GM23338 (cell line): ENCODE measurements around the gene TBCE. TPM values are rescaled to one million over a fixed set of nuclear protein-coding genes. Genes with fewer than 3 reads are reported as not detected.

Experiments
- ATAC-seq: fragments of 200-7000 bp; cut with Tn5 transposase; 3 replicates; pipeline ENCODE4 v1.9.1; 2020
- DNase-seq: peaks from one replicate; pipeline ENCODE4 v3.0.0-alpha.2; 2015; ENCODE audit warnings: low spot score
- H2AFZ ChIP-seq: fragments of 200-600 bp; sonication (generic); 2 replicates; pipeline ENCODE4 v1.8.0; 2016; ENCODE audit warnings: antibody characterized with exemption, mild to moderate bottlenecking, moderate library complexity
- H3F3A ChIP-seq: fragments of 200-600 bp; sonication (generic); replicated peaks from 2 replicates; pipeline ENCODE4 v1.8.0; 2017; ENCODE audit warnings: antibody characterized with exemption, mixed run types, low read depth
- H3K27ac ChIP-seq: fragments of 200-600 bp; sonication (generic); 2 replicates; pipeline ENCODE4 v1.6.1; 2016; ENCODE audit warnings: low read depth
- H3K27me3 ChIP-seq: fragments of 200-600 bp; sonication (generic); 2 replicates; pipeline ENCODE4 v1.8.0; 2016; ENCODE audit warnings: mild to moderate bottlenecking, mixed run types, moderate library complexity; ENCODE audit not compliant: insufficient read depth
- H3K36me3 ChIP-seq: fragments of 200-600 bp; sonication (generic); 2 replicates; pipeline ENCODE4 v1.8.0; 2016; ENCODE audit warnings: mild to moderate bottlenecking; ENCODE audit not compliant: insufficient read depth
- H3K4me1 ChIP-seq: fragments of 200-600 bp; sonication (generic); 2 replicates; pipeline ENCODE4 v1.8.0; 2016; ENCODE audit warnings: mild to moderate bottlenecking, moderate library complexity; ENCODE audit not compliant: insufficient read depth
- H3K4me2 ChIP-seq: fragments of 200-600 bp; sonication (generic); 2 replicates; pipeline ENCODE4 v1.7.1; 2017; ENCODE audit warnings: mixed run types
- H3K4me3 ChIP-seq: fragments of 200-600 bp; sonication (generic); 2 replicates; pipeline ENCODE4 v1.6.1; 2016; ENCODE audit warnings: mixed run types
- H3K79me2 ChIP-seq: fragments of 200-600 bp; sonication (generic); replicated peaks from 2 replicates; pipeline ENCODE4 v1.8.0; 2017; ENCODE audit warnings: mild to moderate bottlenecking; ENCODE audit not compliant: insufficient read depth
- H3K9me2 ChIP-seq: fragments of 200-600 bp; sonication (generic); 2 replicates; pipeline ENCODE4 v1.8.0; 2017; ENCODE audit not compliant: insufficient read depth
- H4K20me1 ChIP-seq: fragments of 200-600 bp; sonication (generic); replicated peaks from 2 replicates; pipeline ENCODE4 v1.8.0; 2017; ENCODE audit warnings: mild to moderate bottlenecking; ENCODE audit not compliant: insufficient read depth
- H3K27ac Mint-ChIP-seq: 2 replicates; pipeline ENCODE4 v1.8.0; 2020; ENCODE audit warnings: inconsistent platforms, mild to moderate bottlenecking, moderate library complexity, mixed read lengths
- H3K27me3 Mint-ChIP-seq: 3 replicates; pipeline ENCODE4 v1.8.0; 2022; ENCODE audit warnings: low read depth, mild to moderate bottlenecking, moderate library complexity, mixed read lengths, inconsistent platforms; ENCODE audit not compliant: insufficient read depth, poor library complexity
- H3K36me3 Mint-ChIP-seq: 3 replicates; pipeline ENCODE4 v1.8.0; 2021; ENCODE audit warnings: low read depth, mild to moderate bottlenecking, inconsistent platforms, moderate library complexity, mixed read lengths
- H3K4me1 Mint-ChIP-seq: 3 replicates; pipeline ENCODE4 v1.8.0; 2020; ENCODE audit warnings: mild to moderate bottlenecking, inconsistent platforms, mixed read lengths
- H3K4me3 Mint-ChIP-seq: 3 replicates; pipeline ENCODE4 v1.8.0; 2021; ENCODE audit warnings: moderate library complexity, mild to moderate bottlenecking, inconsistent platforms, mixed read lengths
- H3K9me3 Mint-ChIP-seq: 3 replicates; pipeline ENCODE4 v1.8.0; 2020; ENCODE audit warnings: moderate library complexity, mild to moderate bottlenecking, inconsistent platforms, mixed read lengths
- CREB1 ChIP-seq: fragments of 250-450 bp; sonication (Bioruptor Pico); IDR thresholded peaks from 2 replicates; pipeline ENCODE4 v1.5.0; 2020; ENCODE audit warnings: low read depth, mild to moderate bottlenecking, moderate library complexity
- ETS1 ChIP-seq: IDR thresholded peaks from 2 replicates; pipeline ENCODE4 v1.6.1; 2016; ENCODE audit warnings: antibody characterized with exemption
- EZH2 ChIP-seq: fragments of 200-600 bp; sonication (generic); IDR thresholded peaks from one replicate; pipeline ENCODE4 v1.8.0; 2017; ENCODE audit warnings: antibody characterized with exemption, mild to moderate bottlenecking, low read depth; ENCODE audit not compliant: unreplicated experiment
- REST ChIP-seq: IDR thresholded peaks from one replicate; pipeline ENCODE4 v1.6.1; 2018; ENCODE audit warnings: antibody characterized with exemption; ENCODE audit not compliant: unreplicated experiment
- STAT1 ChIP-seq: IDR thresholded peaks from one replicate; pipeline ENCODE4 v1.6.1; 2016; ENCODE audit warnings: antibody characterized with exemption; ENCODE audit not compliant: unreplicated experiment
- ZNF114 ChIP-seq: fragments of 250-450 bp; sonication (Bioruptor Pico); IDR thresholded peaks from 2 replicates; pipeline ENCODE4 v1.5.0; 2020; ENCODE audit warnings: mild to moderate bottlenecking, moderate library complexity
- ZNF462 ChIP-seq: fragments of 250-450 bp; sonication (Bioruptor Pico); IDR thresholded peaks from 2 replicates; pipeline ENCODE4 v1.5.0; 2020; ENCODE audit warnings: mild to moderate bottlenecking, moderate library complexity
- polyA plus RNA-seq: library from polyadenylated mRNA; unstranded; fragments of >200 nt; fragmentation: Nextera tagmentation; extraction: Ambion mirVana; gene quantifications from 2 replicates; pipeline ENCODE4 v1.2.1, GENCODE V29; 2016
- total RNA-seq: library from RNA; depleted of rRNA; stranded (reverse); fragments of >200 nt; shearing (Covaris generic); gene quantifications from 2 replicates; pipeline ENCODE4 v1.2.3, GENCODE V29; 2014

The TBCE gene
- total and polyA plus RNA-seq, 2 experiments from 2014 or later = 42.7 to 64.8 TPM

GRCh38 chr1:235468004-235468403 lies 100.8 kb downstream of the TBCE start (continued):
- no peak for TF ChIP-seq REST
- TF ChIP-seq EZH2 = no peak
- TF ChIP-seq CREB1 (CRISPR knock-in tag) = no peak
- TF ChIP-seq STAT1 = no peak

- Mint-ChIP-seq H3K27me3 (no peaks in the 10 kb centered on the region), H3K4me1 (no peaks in the 10 kb centered on the region), H3K27ac (no peak overlapping the region), H3K36me3 (peaks cover 38% of the 10 kb centered on the region), H3K4me3 (no peak overlapping the region), H3K9me3 (no peaks in the 10 kb centered on the region)
- Histone ChIP-seq H4K20me1 (peaks cover 7% of the 10 kb centered on the region; the same call in 1 of the 2 replicates), H3K36me3 (peaks cover 3% of the 10 kb centered on the region), H2AFZ (no peak overlapping the region), H3F3A (no peaks in the 10 kb centered on the region), H3K4me3 (no peak overlapping the region), H3K4me1 (no peaks in the 10 kb centered on the region), H3K27ac (no peak overlapping the region), H3K9me2 (no peaks in the 10 kb centered on the region), H3K4me2 (no peak overlapping the region), H3K27me3 (no peaks in the 10 kb centered on the region), H3K79me2 (no peaks in the 10 kb centered on the region; the same call in 1 of the 2 replicates)
- DNase-seq (no peak), ATAC-seq (no peak)
- no peak for TF ChIP-seq CREB1 (CRISPR knock-in tag)
- TF ChIP-seq ZNF114 (CRISPR knock-in tag) = no peak
- no peak for TF ChIP-seq REST
- TF ChIP-seq ETS1 = no peak
- TF ChIP-seq EZH2 = no peak
- TF ChIP-seq ZNF462 = no peak
- no peak for TF ChIP-seq STAT1
Observed at GRCh38 chr1:235468970-235469369, 101.7 kb downstream of the TBCE start.
